Astrocyte of the hippocampus (primary cell): Measurements from ENCODE around the gene TRIM69.
"Not testable (repeated sequence)": the region's sequence is repeated elsewhere in the genome, so short reads cannot be mapped to it uniquely, and the experiment has no call there.

Source experiments
- DNase-seq: peaks from one replicate; pipeline ENCODE4 v3.0.0; 2011; ENCODE audit warnings: low read depth, low spot score

Gene TRIM69

GRCh38 chr15:44739222-44739847 lies 3.0 kb downstream of the TRIM69 start:
- not testable (repeated sequence) for DNase-seq

DNA sequence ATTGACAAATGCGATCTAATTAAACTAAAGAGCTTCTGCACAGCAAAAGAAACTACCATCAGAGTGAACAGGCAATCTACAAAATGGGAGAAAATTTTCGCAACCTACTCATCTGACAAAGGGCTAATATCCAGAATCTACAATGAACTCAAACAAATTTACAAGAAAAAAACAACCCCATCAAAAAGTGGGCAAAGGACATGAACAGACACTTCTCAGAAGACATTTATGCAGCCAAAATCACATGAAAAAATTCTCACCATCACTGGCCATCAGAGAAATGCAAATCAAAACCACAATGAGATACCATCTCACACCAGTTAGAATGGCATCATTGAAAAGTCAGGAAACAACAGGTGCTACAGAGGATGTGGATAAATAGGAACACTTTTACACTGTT lies 7.1 kb downstream of the TRIM69 start:
- not testable (repeated sequence) for DNase-seq

GRCh38 chr15:44753345-44753744 lies 17.0 kb downstream of the TRIM69 start:
- DNase-seq: no peak

DNA sequence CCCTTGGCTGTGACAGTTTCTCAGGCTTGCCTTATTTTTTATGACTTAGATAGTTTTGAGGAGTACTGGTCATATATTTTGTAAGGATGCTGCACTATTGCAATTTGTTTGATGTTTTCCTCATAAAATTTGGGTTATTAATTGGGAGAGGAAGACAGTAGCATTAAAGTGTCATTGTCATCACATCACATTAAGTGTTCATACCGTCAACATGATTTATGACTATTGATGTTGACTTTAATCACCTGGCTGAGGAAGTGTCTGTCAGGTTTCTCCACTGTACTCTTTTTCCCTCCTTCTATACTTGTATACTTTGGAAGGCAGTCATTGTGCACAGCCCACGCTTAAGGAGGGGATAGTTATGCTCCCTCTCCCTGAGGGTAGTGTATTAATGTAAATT lies 26.9 kb downstream of the TRIM69 start:
- no peak for DNase-seq

- no peak for DNase-seq
Observed at GRCh38 chr15:44763848-44764247, 27.5 kb downstream of the TRIM69 start.

GRCh38 chr15:44765036-44765435 lies 28.7 kb downstream of the TRIM69 start:
- no peak for DNase-seq

DNA sequence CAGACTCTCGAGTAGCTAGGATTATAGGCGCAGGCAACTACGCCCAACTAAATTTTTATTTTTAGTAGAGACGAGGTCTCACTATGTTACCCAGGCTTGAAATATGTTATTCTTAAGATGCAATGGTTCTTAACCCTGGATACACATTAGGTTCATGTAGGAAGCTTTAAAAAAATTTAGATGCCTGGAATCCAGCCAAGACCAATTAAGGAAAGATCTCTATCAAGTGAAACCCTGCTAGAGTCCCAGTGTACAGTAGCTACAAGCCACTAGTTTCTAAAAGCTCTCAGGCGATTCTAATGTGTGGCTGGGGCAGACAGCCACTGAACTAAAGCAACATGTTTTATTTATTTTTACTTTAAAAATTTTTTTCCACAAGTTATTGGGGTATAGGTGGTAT lies 33.2 kb downstream of the TRIM69 start:
- no peak for DNase-seq

DNA sequence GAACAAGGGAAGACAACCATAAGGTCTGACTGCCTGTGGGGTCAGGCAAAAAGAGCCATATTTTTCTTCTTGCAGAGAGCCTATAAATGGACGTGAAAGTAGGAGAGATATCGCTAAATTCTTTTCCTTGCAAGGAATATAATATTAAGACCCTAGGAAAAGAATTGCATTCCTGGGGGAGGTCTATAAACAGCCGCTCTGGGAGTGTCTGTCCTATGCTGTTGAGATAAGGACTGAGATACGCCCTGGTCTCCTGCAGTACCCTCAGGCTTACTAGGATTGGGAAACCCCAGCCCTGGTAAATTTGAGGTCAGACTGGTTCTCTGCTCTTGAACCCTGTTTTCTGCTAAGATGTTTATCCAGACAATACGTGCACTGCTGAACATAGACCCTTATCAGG lies 34.4 kb downstream of the TRIM69 start:
- DNase-seq: not testable (repeated sequence)

DNA sequence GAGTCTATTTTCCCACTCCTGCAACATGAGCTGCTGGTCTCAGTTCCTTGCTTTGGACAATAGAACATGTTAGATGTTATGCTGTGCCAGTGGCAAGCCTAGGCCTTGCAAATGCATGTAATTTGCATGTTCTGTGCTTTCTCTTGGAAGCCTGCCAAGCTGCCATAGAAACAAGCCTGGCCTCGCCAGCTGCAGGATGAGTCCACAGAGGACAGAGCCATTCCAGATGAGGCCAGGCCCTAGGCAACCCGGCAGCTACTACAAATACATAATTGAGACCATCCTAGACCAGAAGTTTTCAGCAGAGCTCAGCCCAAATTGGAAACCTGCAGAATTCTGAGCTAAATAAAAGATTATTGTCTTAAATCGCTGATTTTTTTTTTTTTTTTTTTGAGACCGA lies 39.6 kb downstream of the TRIM69 start:
- no peak for DNase-seq

GRCh38 chr15:44779761-44780160 lies 43.4 kb downstream of the TRIM69 start:
- DNase-seq: no peak

GRCh38 chr15:44780608-44781007 lies 44.3 kb downstream of the TRIM69 start:
- peak; percentile 9 for DNase-seq

- no peak for DNase-seq
Observed at GRCh38 chr15:44781128-44781810, 44.9 kb downstream of the TRIM69 start.

- DNase-seq: peak; percentile 18
Observed at GRCh38 chr15:44782516-44782915, 46.2 kb downstream of the TRIM69 start.

GRCh38 chr15:44784918-44785274 lies 48.6 kb downstream of the TRIM69 start:
- DNase-seq: not testable (repeated sequence)

- peak; percentile 5 for DNase-seq
Observed at GRCh38 chr15:44788748-44789147, 52.4 kb downstream of the TRIM69 start.

DNA sequence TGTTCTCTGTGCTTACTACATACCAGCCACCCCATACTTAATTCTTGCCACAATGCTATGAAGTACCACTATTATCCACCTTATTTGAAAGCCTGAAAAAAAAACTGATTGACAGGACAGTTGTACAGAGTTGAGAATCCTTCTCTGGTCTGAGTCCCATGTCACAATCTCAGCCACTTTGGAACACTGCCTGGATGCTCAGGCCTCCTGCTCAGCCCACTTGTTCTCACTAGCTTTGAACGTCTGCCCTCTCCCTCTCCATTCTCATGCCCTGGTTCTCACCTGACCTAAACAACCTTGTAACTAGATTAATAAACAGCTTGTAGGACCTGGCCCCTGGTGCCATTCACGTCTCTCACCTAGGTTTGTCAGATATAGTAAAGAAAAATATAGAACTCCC lies 53.9 kb downstream of the TRIM69 start:
- DNase-seq: no peak

- no peak for DNase-seq
Observed at GRCh38 chr15:44790656-44791055, 54.3 kb downstream of the TRIM69 start.

GRCh38 chr15:44792715-44793114 lies 56.4 kb downstream of the TRIM69 start:
- no peak for DNase-seq

- no peak for DNase-seq
Observed at GRCh38 chr15:44794072-44794471, 57.7 kb downstream of the TRIM69 start.

DNA sequence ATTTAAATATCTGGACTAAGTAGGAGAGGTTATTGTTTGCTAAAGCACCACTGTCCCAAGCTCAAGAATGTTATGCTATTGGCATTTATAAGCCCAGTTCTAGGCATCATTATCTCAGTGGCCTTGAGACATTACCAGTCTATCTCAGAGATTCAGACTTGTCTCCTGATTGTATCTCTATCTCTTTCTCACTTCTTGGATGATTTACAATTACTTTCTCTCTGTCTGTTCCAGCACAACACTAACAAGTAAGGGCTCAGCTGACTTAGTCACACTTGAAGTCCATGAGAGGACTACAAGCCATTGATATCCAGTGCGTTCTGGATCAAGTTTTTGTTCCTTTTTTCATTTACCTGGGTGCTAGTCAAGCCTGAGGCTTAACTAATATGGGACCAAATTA lies 60.2 kb downstream of the TRIM69 start:
- DNase-seq: no peak

- peak; percentile 10 for DNase-seq
Observed at GRCh38 chr15:44798826-44799225, 62.5 kb downstream of the TRIM69 start.

DNA sequence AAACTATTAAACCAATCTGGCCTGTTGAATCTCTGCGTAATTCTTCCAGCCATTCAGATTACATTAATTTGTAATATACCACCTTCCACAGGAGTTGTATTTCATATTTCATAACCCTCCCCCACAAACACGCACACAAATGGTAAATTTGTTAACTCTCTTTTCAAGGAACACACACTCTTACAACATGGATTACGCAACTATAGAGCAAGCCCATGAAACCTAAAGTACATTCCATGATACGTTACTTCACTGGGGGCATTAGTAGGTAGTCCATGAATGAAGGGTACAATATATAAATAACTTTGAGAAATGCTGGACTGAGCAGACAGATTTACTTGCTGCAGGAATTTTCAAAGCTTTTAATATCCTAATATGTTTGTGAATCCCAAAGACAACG lies 65.0 kb downstream of the TRIM69 start:
- no peak for DNase-seq

- DNase-seq: no peak
Observed at GRCh38 chr15:44801797-44802196, 65.5 kb downstream of the TRIM69 start.

GRCh38 chr15:44802336-44802735 lies 66.0 kb downstream of the TRIM69 start:
- DNase-seq: no peak
